ENCODE measurements around the gene WDR91.
A peak's percentile ranks its signal among the peaks of the same experiment; 100 is the strongest.
"Not testable (repeated sequence)": the region's sequence is repeated elsewhere in the genome, so short reads cannot be mapped to it uniquely, and the experiment has no call there.

Gene WDR91

GRCh38 chr7:135211179-135211945 is at the start of gene WDR91:
TSS of gene WDR91 (minus strand) at chr7:135211526. CDS start at chr7:135211502, 24 bp downstream.
- peak; percentile 97 for DNase-seq

- DNase-seq: no peak
Observed at GRCh38 chr7:135260470-135260869, 49.1 kb upstream of the WDR91 start.

GRCh38 chr7:135259702-135260101 is 48.4 kb upstream of the WDR91 start:
- DNase-seq: no peak

GRCh38 chr7:135258585-135258984 is 47.3 kb upstream of the WDR91 start:
- DNase-seq: no peak

- no peak for DNase-seq
Observed at GRCh38 chr7:135257790-135258189, 46.5 kb upstream of the WDR91 start.

- DNase-seq: peak in 1 of 2 donors; percentile 43
Observed at GRCh38 chr7:135253851-135254771, 42.8 kb upstream of the WDR91 start.

GRCh38 chr7:135251496-135252391 is 40.4 kb upstream of the WDR91 start:
- no peak for DNase-seq

- no peak for DNase-seq
Observed at GRCh38 chr7:135248546-135248945, 37.2 kb upstream of the WDR91 start.

GRCh38 chr7:135247746-135248471 is 36.6 kb upstream of the WDR91 start:
- no peak for DNase-seq

- DNase-seq: no peak
Observed at GRCh38 chr7:135246191-135246825, 35.0 kb upstream of the WDR91 start.

GRCh38 chr7:135245226-135246190 is 34.2 kb upstream of the WDR91 start:
- DNase-seq: no peak

GRCh38 chr7:135242096-135242684 is 30.9 kb upstream of the WDR91 start:
- DNase-seq: no peak

- no peak for DNase-seq
Observed at GRCh38 chr7:135240441-135240840, 29.1 kb upstream of the WDR91 start.

- no peak for DNase-seq
Observed at GRCh38 chr7:135239263-135239662, 27.9 kb upstream of the WDR91 start.

- no peak for DNase-seq
Observed at GRCh38 chr7:135238112-135238744, 26.9 kb upstream of the WDR91 start.

- no peak for DNase-seq
Observed at GRCh38 chr7:135236727-135237126, 25.4 kb upstream of the WDR91 start.

- DNase-seq: no peak
Observed at GRCh38 chr7:135235841-135236240, 24.5 kb upstream of the WDR91 start.

GRCh38 chr7:135234727-135235126 is 23.4 kb upstream of the WDR91 start:
- no peak for DNase-seq

GRCh38 chr7:135234095-135234494 is 22.8 kb upstream of the WDR91 start:
- not testable (repeated sequence) for DNase-seq

Measured in CD4-positive, alpha-beta T cell treated with Interleukin-1 beta for 1 hour (primary cell).